ENCODE measurements around the gene PLCB4.

PLCB4 gene

DNA sequence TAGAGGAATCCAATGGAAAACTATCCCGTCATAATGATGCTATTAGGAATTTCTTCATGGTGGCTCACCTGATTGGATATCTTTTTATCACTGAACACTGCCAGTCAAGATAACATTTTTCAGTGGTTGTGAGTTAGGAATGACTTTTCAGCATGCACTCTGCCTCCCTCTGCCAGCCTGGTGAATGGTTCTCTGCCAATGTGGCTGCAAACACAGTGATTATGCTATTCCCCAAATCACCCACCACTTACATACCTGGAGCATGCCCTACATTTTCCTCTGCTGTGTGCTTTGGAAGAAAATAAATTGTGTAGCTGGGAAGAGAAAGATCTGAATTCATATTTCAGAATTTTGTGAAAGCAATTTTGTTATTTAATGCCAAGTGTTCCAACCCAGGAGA is 342.9 kb downstream of the PLCB4 start:
- DNase-seq, result no peak

GRCh38 chr20:9412309-9412708 is 343.4 kb downstream of the PLCB4 start:
- DNase-seq, result no peak

- DNase-seq, result no peak
These were observed 344.1 kb downstream of the PLCB4 start for GRCh38 chr20:9413001-9413400.

DNA sequence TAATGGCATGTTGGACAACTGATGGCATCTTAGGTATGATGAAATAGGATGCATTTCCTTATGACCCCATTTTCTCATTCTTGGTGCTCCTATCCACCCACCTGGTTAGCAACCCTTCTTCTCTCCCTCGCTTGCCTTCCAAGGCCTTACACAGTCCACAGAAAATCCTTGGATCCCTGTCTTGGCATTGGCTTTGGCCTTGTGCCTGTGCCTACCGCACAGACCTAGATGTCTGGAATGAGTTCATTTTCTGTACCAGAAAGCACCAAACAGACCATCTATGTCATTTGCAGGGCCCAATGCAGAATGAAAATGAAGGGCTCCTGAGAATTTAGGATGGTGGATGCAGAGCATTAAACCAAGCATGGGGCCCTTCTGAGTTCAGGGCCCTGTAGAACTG is 346.5 kb downstream of the PLCB4 start:
- DNase-seq, result no peak

GRCh38 chr20:9416421-9416820 is 347.5 kb downstream of the PLCB4 start:
- DNase-seq, result no peak

GRCh38 chr20:9417665-9418064 is 348.8 kb downstream of the PLCB4 start:
- no peak for DNase-seq

DNA sequence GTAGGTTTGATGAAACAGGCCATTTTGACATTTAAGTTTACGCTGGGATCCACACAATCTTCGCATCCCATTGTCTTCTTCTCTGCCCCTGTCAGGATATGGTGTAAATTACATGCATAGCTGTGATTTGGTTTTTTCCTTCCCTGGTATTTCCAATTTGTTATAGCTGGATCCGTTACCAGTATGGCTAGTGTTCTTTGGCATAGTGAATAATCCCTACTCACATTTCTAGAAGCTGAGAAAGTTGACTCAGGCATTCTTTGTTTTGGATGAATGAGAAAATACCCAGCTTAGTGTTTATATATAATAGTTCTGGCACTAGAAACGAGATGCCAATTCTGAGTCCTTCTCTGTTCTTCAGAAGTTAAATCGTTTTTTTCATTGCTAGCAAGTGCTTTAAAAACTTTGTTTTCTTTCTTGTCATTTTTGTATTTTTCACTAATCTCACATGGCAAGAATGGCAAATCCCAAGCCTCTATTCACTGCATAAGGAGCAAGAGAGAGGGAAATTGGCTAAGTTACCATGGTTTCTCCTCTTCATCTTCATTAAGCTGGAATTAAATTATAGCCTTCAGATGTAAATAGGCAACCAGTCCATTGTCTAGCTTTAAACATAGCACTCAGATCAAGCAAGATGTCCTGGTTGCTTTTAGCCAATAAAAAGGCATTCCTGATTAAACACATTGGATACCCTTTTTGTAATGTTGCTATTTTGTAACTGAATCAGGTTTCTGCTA is 353.6 kb downstream of the PLCB4 start:
- no peak for DNase-seq

- no peak for DNase-seq
These were observed 355.7 kb downstream of the PLCB4 start for GRCh38 chr20:9424551-9424950.

DNA sequence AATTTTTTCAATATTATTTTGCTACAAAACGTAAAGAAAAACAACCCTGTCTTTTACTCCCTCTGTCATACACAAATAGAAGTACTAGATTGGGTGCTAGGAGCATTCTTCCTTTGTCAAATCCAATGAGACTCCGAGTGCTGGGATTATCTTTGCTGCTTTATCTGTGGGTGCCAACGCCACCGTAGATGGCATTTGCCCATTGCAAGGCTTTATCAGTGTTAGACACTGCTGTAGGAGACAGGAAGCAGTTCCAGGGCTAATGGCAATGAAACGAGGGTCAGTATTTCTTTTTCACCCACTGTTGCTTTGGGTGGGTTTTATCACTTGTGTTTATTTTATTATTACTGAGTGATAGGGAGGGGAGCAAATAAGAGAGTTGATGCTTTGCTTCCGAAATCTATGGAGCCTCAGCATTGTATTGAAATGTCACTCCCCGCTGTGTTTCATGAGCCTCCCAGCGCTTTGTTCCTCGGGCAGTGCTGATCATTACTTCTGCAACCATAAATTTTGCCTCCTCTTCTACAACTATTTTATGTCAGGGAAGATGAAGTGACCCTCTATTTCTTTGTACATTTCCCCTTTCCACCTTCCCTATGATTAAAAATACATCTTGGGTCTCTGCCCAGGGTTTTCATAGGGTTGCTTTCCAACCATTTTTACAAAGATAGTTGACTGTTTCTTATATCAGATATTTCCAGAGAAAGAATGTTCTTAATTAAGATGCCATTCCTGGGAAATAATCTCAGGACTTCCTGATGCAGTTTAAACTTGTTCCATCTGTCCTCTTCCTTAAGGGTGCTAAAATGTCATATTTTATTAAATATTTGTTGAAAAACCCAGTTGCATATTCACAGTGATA is 358.8 kb downstream of the PLCB4 start:
- DNase-seq, result no peak

- no peak for DNase-seq
These were observed 359.4 kb downstream of the PLCB4 start for GRCh38 chr20:9428292-9428607.

DNA sequence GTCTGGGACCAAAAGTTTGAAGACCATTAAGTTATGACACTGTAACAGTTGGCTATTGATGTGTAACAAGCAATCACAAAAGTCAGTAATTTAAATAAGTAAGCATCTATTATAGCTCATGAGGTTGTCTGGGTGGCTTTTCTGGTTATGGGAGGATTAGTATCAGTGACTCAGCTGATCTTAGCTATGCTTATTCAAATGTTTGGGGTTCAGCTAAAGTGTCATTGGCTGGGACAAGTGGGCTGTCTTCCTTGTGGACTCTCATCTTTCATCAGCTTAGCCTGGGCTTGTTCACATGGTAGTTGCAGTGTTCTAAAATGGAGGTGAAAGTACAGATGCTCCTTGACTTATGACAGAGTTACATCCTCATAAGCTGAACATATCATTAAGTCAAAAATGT is 370.9 kb downstream of the PLCB4 start:
- no peak for DNase-seq

DNA sequence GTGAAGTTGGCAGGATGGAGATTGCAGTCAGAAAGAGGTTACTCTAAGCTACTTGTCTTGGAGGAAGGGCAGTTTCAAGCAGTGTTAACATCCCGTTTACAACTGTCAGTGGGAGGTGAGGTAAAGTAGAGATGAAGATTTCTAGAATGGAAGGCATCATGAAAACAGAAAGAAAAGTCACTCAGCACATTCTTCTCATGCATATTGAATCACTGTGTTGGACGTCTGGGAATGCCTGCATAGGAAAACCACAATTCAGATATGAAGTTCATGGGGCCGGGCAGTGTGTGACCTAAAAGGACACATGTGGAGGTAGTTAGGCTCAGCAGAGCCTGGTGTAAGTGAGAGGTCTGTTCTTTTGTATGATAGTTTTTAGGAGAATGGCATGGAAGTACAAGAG is 372.0 kb downstream of the PLCB4 start:
- no peak for DNase-seq

GRCh38 chr20:9441948-9442347 is 373.1 kb downstream of the PLCB4 start:
- DNase-seq, result no peak

DNA sequence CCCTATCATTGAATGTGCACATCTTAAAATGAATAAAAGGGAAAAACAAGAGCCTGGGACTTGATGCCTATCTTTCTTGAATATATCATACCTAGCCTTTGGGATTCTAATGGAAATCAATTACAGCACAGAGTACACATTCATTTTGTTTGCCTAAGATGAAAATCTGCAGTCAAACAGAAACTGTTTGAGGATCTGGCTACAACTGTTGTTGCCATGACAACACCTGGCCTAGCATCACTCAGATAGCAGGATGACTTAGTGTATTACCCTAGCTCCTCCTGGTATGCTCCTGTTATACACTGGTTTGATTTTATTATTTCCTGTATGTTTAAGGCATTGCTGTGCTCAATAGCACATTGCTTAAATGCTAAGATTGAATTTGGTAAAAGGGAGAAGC is 374.0 kb downstream of the PLCB4 start:
- DNase-seq, result no peak

DNA sequence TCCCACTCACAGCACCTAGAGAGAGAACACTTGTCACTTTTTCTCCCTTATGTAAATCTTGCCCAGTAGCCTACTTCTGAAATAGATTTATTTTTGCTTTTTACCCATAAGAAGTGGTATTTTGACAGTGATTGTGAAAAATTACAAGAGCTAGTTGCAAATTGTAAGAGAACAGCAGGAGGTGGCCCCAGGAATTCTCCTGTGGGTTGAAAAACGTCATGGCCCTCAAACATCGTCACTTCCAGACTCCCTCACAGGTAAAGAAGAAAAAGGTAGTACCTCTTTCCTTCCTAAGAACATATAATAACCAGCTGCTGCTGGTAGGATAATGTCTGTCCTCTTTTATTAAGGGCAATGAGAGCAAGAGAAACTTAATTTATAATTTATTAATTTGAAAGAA is 376.0 kb downstream of the PLCB4 start:
- no peak for DNase-seq

DNA sequence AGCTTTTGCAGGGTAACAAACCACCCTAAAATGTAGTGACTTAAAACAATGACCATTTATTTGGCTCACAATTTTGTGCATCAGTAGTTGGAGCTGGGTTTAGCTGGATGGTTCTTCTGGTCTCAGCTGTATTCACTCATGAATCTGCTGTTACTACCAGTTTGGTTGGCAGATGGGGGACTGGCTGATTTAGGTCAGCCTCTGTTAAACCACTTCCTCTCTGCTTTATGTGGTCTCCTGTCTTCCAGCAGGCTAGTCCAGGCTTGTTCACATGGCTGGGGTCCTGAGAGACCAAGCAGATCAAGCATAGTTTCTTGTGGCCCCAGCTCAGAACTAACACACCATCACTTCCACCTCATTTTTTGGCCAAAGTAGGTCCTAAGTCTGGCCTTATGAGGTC is 378.3 kb downstream of the PLCB4 start:
- no peak for DNase-seq

- DNase-seq, result no peak
These were observed 384.3 kb downstream of the PLCB4 start for GRCh38 chr20:9453201-9453600.

DNA sequence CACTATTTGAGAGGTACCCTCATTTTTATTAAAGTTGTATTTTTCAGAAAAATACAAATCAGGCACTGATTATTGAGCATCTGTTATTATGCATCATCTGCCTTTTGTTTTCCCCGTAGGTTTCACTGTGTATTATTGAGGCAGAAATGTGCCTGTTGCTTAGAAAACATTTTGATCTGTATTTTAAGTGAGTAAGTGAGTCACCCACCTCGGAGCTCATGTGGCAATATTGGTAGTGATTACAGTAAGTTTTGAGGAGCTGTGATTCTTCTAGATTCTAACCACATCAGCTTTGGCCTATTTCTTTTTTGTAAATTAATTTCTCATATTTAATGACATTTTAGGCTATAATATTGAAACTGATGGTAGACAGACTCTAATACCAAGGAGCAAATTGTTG is 385.9 kb downstream of the PLCB4 start:
- DNase-seq, result no peak

GRCh38 chr20:9457136-9457535 is 388.2 kb downstream of the PLCB4 start:
- no peak for DNase-seq

GRCh38 chr20:9458138-9458796 is 389.4 kb downstream of the PLCB4 start:
- no peak for DNase-seq

GRCh38 chr20:9460518-9460917 is 391.6 kb downstream of the PLCB4 start:
- DNase-seq, result no peak

GRCh38 chr20:9467995-9468394 is 399.1 kb downstream of the PLCB4 start:
- DNase-seq, result no peak

DNA sequence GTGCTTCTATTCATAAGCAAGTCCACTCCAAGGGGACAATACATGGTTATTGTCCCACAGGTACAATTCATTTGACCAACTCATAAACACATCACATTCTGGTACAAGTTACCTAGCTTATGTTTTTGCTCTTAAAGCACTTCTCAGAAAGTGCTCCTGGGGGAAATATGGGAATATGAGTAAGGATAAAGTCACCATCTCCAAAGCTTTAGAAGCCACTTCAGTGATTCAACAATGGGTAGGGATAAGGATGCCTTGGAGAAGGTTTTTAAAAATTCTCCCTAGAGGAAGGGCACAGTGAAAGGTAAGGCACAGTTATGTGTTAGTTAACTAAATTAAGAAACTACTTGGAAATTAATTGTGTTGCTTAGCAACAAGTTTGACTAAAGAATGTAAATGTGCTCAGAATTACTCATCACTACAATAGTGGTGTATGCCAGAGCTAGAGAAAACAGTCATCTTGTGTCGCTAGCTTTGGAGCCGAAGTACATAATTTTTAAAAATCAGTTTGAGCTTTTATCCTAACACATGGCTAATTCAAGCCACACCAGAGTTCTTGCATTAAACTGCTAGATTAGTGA is 406.0 kb downstream of the PLCB4 start:
- DNase-seq, result no peak

GRCh38 chr20:9475456-9475855 is 406.6 kb downstream of the PLCB4 start:
- DNase-seq, result no peak
